Right atrium auricular region (tissue), 2 donors: ENCODE measurements around the gene RERE. TPM values are rescaled to one million over a fixed set of nuclear protein-coding genes. Genes with fewer than 3 reads are reported as not detected.
A peak's percentile ranks its signal among the peaks of the same experiment; 100 is the strongest.

ENCODE experiments used
- DNase-seq: peaks from one replicate; pipeline ENCODE4 v3.0.0-alpha.2; 2019; ENCODE audit warnings: low spot score
- H3K27ac ChIP-seq, 2 donors: fragments of 200-600 bp; sonication (generic); 1 replicate in 1 of 2; 2 replicates in 1 of 2; pipeline ENCODE4 v1.5.1; 2016 to 2019
- H3K27me3 ChIP-seq, 2 donors: fragments of 200-600 bp; sonication (generic); one replicate each; pipeline versions ENCODE4 v1.5.1 to v1.6.0; 2017 to 2019
- H3K36me3 ChIP-seq: fragments of 200-600 bp; sonication (generic); one replicate; pipeline ENCODE4 v1.5.1; 2016
- H3K4me1 ChIP-seq, 2 donors: fragments of 200-600 bp; sonication (generic); one replicate each; pipeline versions ENCODE4 v1.5.1 to v1.6.0; 2017 to 2019
- H3K4me3 ChIP-seq, 2 donors: fragments of 200-600 bp; sonication (generic); 1 replicate in 1 of 2; 2 replicates in 1 of 2; pipeline ENCODE4 v1.5.1; 2017 to 2019; ENCODE audit warnings: mild to moderate bottlenecking in 1 of 2, moderate library complexity in 1 of 2
- H3K9me3 ChIP-seq, 2 donors: fragments of 200-600 bp; sonication (generic); one replicate each; pipeline ENCODE4 v1.5.1; 2019
- CTCF ChIP-seq, 2 donors: fragments of 200-600 bp; sonication (generic); IDR thresholded peaks; one replicate each; pipeline ENCODE4 v1.5.1; 2019; ENCODE audit warnings: antibody characterized with exemption in 2 of 2
- total RNA-seq, 2 donors: library from RNA; depleted of rRNA; stranded (reverse); fragments of >200 nt; gene quantifications; one replicate each; pipeline ENCODE4 v1.1.0, GENCODE V29; 2016

RERE gene
- total RNA-seq, 2 donors from 2014 or later, result 99.8 to 125 TPM

- H3K9me3 ChIP-seq, result no peaks in the 10 kb centered on the region
- no peak overlapping the region for H3K4me3 ChIP-seq
- peak overlapping the region; percentile 56 to 69 for H3K27ac ChIP-seq
- TF ChIP-seq CTCF (IDR thresholded peaks at IDR 0.05), result no peak
- H3K27me3 ChIP-seq, result no peaks in the 10 kb centered on the region
- no peak for DNase-seq
- H3K4me1 ChIP-seq, result peaks cover 2 to 61% of the 10 kb centered on the region in 2 donors
- peaks cover 81% of the 10 kb centered on the region for H3K36me3 ChIP-seq
Measured at GRCh38 chr1:8356256-8357209, 460.9 kb downstream of the RERE start.

DNA sequence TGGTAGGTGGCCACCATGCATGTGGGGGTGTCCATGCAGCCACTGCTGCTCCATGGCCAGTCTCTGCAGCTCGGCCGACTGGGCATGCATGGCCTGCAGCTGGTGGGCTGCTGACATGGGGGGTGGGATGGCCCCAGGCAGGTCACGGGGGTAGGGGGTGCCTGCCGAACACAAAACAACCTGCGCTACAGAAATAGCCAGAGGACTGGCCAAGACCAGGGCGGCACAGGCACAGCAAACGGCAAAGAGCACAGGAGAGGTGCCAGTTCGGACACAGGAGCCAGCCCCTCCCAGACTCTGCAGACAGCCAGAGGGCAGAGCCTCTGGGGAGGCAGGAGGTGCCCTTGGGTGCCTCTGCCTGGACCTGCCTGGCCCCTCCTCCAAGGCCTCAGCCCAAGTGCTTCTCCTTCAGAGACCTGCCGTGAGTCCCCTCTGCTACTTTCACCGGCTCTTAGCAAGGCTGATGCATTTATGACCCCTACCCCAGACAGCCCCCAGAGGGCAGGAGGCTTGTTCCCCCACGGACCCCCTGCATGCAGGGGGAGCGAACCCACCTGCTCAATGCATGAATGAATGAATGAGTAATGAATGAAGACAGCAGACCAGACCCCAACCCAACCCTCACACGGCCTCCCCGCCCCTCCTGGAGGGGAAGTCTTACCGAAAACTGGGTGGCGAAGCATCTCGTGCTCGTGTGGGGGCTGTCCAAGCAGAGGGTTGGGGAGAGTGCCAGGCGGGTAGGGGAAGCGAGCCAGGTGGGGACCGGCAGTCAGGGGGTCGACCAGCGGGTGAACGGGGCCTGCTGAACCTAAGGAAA is 461.8 kb downstream of the RERE start:
- H3K4me3 ChIP-seq, result no peak overlapping the region
- peaks cover 73% of the 10 kb centered on the region for H3K36me3 ChIP-seq
- H3K27ac ChIP-seq, result peak overlapping the region; percentile 56 to 69
- TF ChIP-seq CTCF (IDR thresholded peaks at IDR 0.05), result peak in 1 of 2 donors; percentile 27
- DNase-seq, result no peak
- H3K9me3 ChIP-seq, result no peaks in the 10 kb centered on the region
- no peaks in the 10 kb centered on the region for H3K27me3 ChIP-seq
- peaks cover 2 to 63% of the 10 kb centered on the region in 2 donors for H3K4me1 ChIP-seq

DNA sequence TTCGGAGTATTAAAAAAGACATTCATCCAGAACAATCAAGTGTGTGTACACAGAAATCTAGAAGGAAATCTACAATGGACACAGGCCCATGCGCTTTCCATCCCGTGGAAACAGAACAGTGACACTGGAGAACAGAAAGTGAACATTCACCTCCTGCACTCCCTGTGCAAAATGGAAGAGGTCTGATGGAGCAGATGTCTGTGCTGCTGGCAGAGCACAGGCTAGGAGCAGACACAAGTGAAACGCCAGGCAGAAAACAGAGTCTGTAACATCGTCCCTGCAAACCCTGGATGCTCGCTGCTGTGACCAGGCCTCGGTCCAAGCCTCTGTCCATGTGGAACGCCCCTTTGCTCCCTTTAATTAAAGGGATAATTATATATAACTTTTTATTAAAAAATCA is 463.4 kb downstream of the RERE start:
- TF ChIP-seq CTCF (IDR thresholded peaks at IDR 0.05), result no peak
- H3K4me3 ChIP-seq, result no peak overlapping the region
- no peaks in the 10 kb centered on the region for H3K9me3 ChIP-seq
- H3K4me1 ChIP-seq, result peaks cover 2 to 76% of the 10 kb centered on the region in 2 donors
- peaks cover 56% of the 10 kb centered on the region for H3K36me3 ChIP-seq
- peak overlapping the region; percentile 78 for H3K27ac ChIP-seq
- no peak for DNase-seq
- no peaks in the 10 kb centered on the region for H3K27me3 ChIP-seq

DNA sequence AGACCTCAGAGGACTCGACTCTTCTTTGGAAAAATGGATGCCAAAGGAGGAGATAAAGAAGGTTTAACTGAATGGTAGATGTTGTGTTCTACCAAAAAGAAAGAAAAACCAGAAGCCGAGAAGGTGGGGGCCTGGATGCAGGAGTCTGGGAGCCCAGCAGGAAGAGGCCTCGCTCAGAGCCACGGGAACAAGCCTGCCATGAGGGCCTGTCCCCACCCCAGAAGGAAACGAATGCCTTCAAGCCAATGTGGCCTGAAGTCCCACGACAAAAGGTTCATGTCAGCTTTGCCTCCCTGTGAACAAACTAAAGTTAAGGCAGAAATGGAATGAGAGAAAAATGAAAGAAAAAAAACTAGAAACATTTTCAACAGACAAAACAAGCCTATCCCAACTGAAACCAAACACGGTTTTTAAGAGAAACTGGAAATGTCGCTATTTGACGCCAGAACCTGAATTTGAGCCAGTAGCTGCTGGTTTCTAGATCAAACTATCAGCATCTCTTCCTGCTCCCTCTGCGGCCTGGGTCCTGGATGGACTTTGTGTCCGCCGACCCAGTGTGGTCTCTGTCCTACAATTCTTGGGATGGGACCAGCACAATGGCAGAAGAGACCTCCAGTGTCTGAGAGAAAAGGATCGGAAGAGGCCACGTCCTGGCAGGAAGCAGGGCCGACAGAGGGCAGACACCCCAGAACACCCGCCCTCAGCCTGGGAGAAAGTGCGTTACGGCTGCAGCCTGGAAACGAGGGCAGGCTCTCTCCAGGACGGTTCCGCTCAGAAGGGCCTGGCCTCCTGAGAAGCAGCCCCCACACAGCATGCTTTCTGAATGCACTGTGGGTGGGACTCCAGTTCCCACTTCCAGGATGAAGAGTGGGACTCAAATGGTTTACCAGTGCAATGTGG is 464.3 kb downstream of the RERE start:
- Histone ChIP-seq H3K36me3 (peaks cover 47% of the 10 kb centered on the region), H3K27ac (peak overlapping the region; percentile 78), H3K9me3 (no peaks in the 10 kb centered on the region), H3K27me3 (no peaks in the 10 kb centered on the region), H3K4me3 (no peak overlapping the region), H3K4me1 (peaks cover 2 to 81% of the 10 kb centered on the region in 2 donors)
- DNase-seq, result no peak
- TF ChIP-seq CTCF (IDR thresholded peaks at IDR 0.05), result no peak

DNA sequence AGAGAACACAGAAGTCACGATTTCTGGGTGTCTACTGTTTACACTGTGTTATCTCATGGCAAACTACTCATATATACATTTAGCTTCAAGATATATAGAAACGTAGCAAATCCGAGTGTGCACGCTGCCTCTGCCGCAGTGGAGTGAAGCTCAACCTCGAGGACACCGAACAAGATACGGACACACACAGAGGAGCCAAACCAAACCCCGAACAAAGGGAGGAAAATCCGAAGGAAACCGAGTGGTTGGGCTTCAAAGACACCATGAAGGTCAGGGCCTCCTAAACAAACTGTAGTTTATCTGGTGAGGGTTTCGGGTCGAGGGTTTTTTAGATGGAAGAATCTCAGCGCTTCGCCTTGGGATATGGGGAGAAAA is 465.0 kb downstream of the RERE start:
- no peak for TF ChIP-seq CTCF (IDR thresholded peaks at IDR 0.05)
- H3K4me3 ChIP-seq, result no peak overlapping the region
- peaks cover 2 to 75% of the 10 kb centered on the region in 2 donors for H3K4me1 ChIP-seq
- peaks cover 41% of the 10 kb centered on the region for H3K36me3 ChIP-seq
- no peaks in the 10 kb centered on the region for H3K27me3 ChIP-seq
- DNase-seq, result no peak
- no peaks in the 10 kb centered on the region for H3K9me3 ChIP-seq
- peak overlapping the region; percentile 78 for H3K27ac ChIP-seq
